Endothelial cell of umbilical vein (primary cell): ENCODE measurements around the gene PRDM2. TPM values are rescaled to one million over a fixed set of nuclear protein-coding genes. Genes with fewer than 3 reads are reported as not detected.

Source experiments
- BruUV-seq: library from RNA; stranded (reverse); fragments of 400-500 nt; replicated peaks from 2 replicates; lab custom pipeline; 2021; lab: Mats Ljungman, UMichigan
- CTCF ChIA-PET: fragments of 300-600, 350-600 bp; sonication (Branson Sonifier 250); formaldehyde crosslinking; loops from one replicate; lab custom pipeline; 2021; ENCODE audit warnings: antibody characterized with exemption, inconsistent platforms; lab: Charles Lee
- POLR2A ChIA-PET: fragments of 300-600, 350-600 bp; sonication (Branson Sonifier 250); formaldehyde crosslinking; loops from one replicate; lab custom pipeline; 2021; ENCODE audit warnings: antibody characterized with exemption, inconsistent platforms; lab: Charles Lee
- DNase-seq: peaks from one replicate; pipeline ENCODE4 v3.0.0-alpha.2; 2011; ENCODE audit warnings: low read depth, low spot score
- FAIRE-seq: peaks from 2 replicates; lab custom pipeline; 2011; peaks lifted over from hg19 to GRCh38; lab: Jason Lieb, UNC
- H2AFZ ChIP-seq: 2 replicates; pipeline ENCODE4 v1.6.0; 2012; ENCODE audit warnings: low read depth, low read length, control low read depth, inconsistent platforms
- H3K27ac ChIP-seq: 2 replicates; pipeline ENCODE4 v1.5.1; 2011; ENCODE audit warnings: low read depth, mild to moderate bottlenecking, control low read depth, low read length, moderate library complexity; ENCODE audit not compliant: insufficient read depth
- H3K27me3 ChIP-seq, 2 experiments: 2 replicates each; pipeline versions ENCODE4 v1.6.0 to v1.6.1; 2011; ENCODE audit warnings: low read length in 2 of 2, mixed read lengths in 1 of 2; ENCODE audit not compliant: control insufficient read depth in 2 of 2, insufficient read depth in 2 of 2
- H3K36me3 ChIP-seq, 2 experiments: 2 replicates in 1 of 2; 3 replicates in 1 of 2; pipeline ENCODE4 v1.5.1; 2011; ENCODE audit warnings: low read length in 2 of 2, mild to moderate bottlenecking in 1 of 2, moderate library complexity in 1 of 2; ENCODE audit not compliant: control insufficient read depth in 2 of 2, insufficient read depth in 2 of 2; ENCODE audit errors: extremely low read depth in 1 of 2
- H3K4me1 ChIP-seq: 3 replicates; pipeline ENCODE4 v1.5.1; 2011; ENCODE audit warnings: mild to moderate bottlenecking, low read length; ENCODE audit not compliant: control insufficient read depth, insufficient read depth; ENCODE audit errors: extremely low read depth
- H3K4me2 ChIP-seq: 2 replicates; pipeline ENCODE4 v1.6.1; 2011; ENCODE audit warnings: low read length, control low read depth, mixed read lengths; ENCODE audit not compliant: insufficient read depth
- H3K4me3 ChIP-seq, 3 experiments: fragments of 200-600 bp in 1 of 3; sonication (generic), shearing (Covaris generic) in 1 of 3; replicated peaks in 1 of 3; 2 replicates each; pipeline ENCODE4 v1.5.1; 2011 to 2016; ENCODE audit warnings: control low read depth in 3 of 3, low read length in 3 of 3, mild to moderate bottlenecking in 2 of 3, inconsistent platforms in 1 of 3, low read depth in 1 of 3, moderate library complexity in 1 of 3; ENCODE audit not compliant: insufficient read depth in 1 of 3
- H3K79me2 ChIP-seq: 2 replicates; pipeline ENCODE4 v1.6.0; 2012; ENCODE audit warnings: low read length, inconsistent platforms; ENCODE audit not compliant: control insufficient read depth, insufficient read depth
- H3K9ac ChIP-seq: replicated peaks from 2 replicates; pipeline ENCODE3; 2011; ENCODE audit warnings: low read length, control low read depth; ENCODE audit not compliant: insufficient read depth; ENCODE audit errors: extremely low read depth
- H3K9me1 ChIP-seq: replicated peaks from 3 replicates; pipeline ENCODE4 v1.6.0; 2011; ENCODE audit warnings: mild to moderate bottlenecking, low read length; ENCODE audit not compliant: control insufficient read depth, insufficient read depth; ENCODE audit errors: extremely low read depth
- H3K9me3 ChIP-seq: replicated peaks from 2 replicates; pipeline ENCODE4 v1.5.1; 2012; ENCODE audit warnings: low read length, inconsistent platforms; ENCODE audit not compliant: control insufficient read depth, insufficient read depth
- H4K20me1 ChIP-seq: replicated peaks from 2 replicates; pipeline ENCODE3; 2011; ENCODE audit warnings: mild to moderate bottlenecking, low read length; ENCODE audit not compliant: control insufficient read depth, insufficient read depth; ENCODE audit errors: extremely low read depth
- CTCF ChIP-seq, 2 donors: IDR thresholded peaks; 1 replicate in 1 of 2; 2 replicates in 1 of 2; pipeline ENCODE4 v1.5.1; 2011; ENCODE audit warnings: low read length in 2 of 2, mild to moderate bottlenecking in 2 of 2, moderate library complexity in 2 of 2, control low read depth in 1 of 2, inconsistent platforms in 1 of 2, low read depth in 1 of 2; ENCODE audit not compliant: insufficient read depth in 1 of 2; ENCODE audit errors: extremely low read depth in 1 of 2
- EZH2 ChIP-seq: IDR thresholded peaks from 2 replicates; pipeline ENCODE4 v1.6.1; 2012; ENCODE audit warnings: borderline replicate concordance, low read depth, mild to moderate bottlenecking, moderate library complexity, low read length, inconsistent platforms; ENCODE audit not compliant: severe bottlenecking
- FOS ChIP-seq: IDR thresholded peaks from 2 replicates; pipeline ENCODE4 v1.6.1; 2011; ENCODE audit warnings: mild to moderate bottlenecking, low read length, moderate library complexity, borderline replicate concordance; ENCODE audit not compliant: insufficient read depth
- GATA2 ChIP-seq: IDR thresholded peaks from 2 replicates; pipeline ENCODE4 v1.7.0; 2011; ENCODE audit warnings: low read depth, mild to moderate bottlenecking, moderate library complexity, mixed read lengths, low read length; ENCODE audit not compliant: insufficient read length, insufficient read depth
- JUN ChIP-seq: IDR thresholded peaks from 2 replicates; pipeline ENCODE4 v1.6.1; 2011; ENCODE audit warnings: borderline replicate concordance, low read depth; ENCODE audit not compliant: insufficient read length, insufficient read depth
- MAX ChIP-seq: IDR thresholded peaks from 2 replicates; pipeline ENCODE4 v1.6.1; 2011; ENCODE audit not compliant: insufficient read depth, insufficient read length
- MYC ChIP-seq: IDR thresholded peaks from one replicate; pipeline ENCODE4 v1.6.1; 2011; ENCODE audit warnings: mild to moderate bottlenecking, low read depth, low read length
- POLR2A ChIP-seq: IDR thresholded peaks from 2 replicates; pipeline ENCODE4 v1.6.1; 2012; ENCODE audit warnings: low read depth, mild to moderate bottlenecking, control low read depth, low read length
- POLR2AphosphoS5 ChIP-seq: IDR thresholded peaks from 2 replicates; pipeline ENCODE4 v1.6.1; 2012; ENCODE audit warnings: low read depth, mild to moderate bottlenecking, control low read depth, low read length, moderate library complexity; ENCODE audit not compliant: insufficient read depth
- dilution Hi-C: fragments of 300-500 bp; cut with MboI; formaldehyde crosslinking; loops from one replicate; pipeline ENCODE4 v1.15.0; 2019; ENCODE audit warnings: low sequenced_read_pairs; ENCODE audit not compliant: extremely low pct_ligation_motif_present
- intact Hi-C: fragments of 100-400 bp; cut with micrococcal nuclease; formaldehyde crosslinking; loops from one replicate; pipeline ENCODE4 v1.10.0; 2022
- polyA plus RNA-seq, 4 experiments: library from polyadenylated mRNA; depleted of rRNA in 3 of 4; stranded (reverse) in 3 of 4; unstranded in 1 of 4; fragments of >200 nt; gene quantifications; 2 replicates each; pipeline versions ENCODE4 v1.2.1 to v1.2.3, GENCODE V29; 2011 to 2012; ENCODE audit warnings: missing spikeins in 1 of 4
- total RNA-seq: library from RNA; stranded (reverse); gene quantifications from 2 replicates; pipeline ENCODE4 v1.2.3, GENCODE V29; 2021

Gene PRDM2
- total and polyA plus RNA-seq, 2 donors (not counting 3 experiments of a cell fraction or from before 2014, with no cell fraction given) = 11.3 to 35.7 TPM

- Histone ChIP-seq H3K4me2 (no peak overlapping the region), H3K9ac (no peak overlapping the region), H3K9me1 (no peaks in the 10 kb centered on the region), H2AFZ (no peak overlapping the region), H3K36me3 (no peaks in the 10 kb centered on the region), H3K79me2 (peaks cover 90% of the 10 kb centered on the region), H3K27me3 (no peaks in the 10 kb centered on the region), H3K4me1 (peaks cover 10% of the 10 kb centered on the region), H4K20me1 (peaks cover 19% of the 10 kb centered on the region), H3K4me3 (no peak overlapping the region), H3K9me3 (no peaks in the 10 kb centered on the region), H3K27ac (no peak overlapping the region)
- ChIA-PET POLR2A (no interaction called here), CTCF (no interaction called here)
- FAIRE-seq (no peak), DNase-seq (no peak)
- no TSS peak for BruUV-seq
- dilution Hi-C loops = no loop called here
- intact Hi-C loops = no loop called here
- no peak for TF ChIP-seq MYC
- TF ChIP-seq CTCF (IDR thresholded peaks at IDR 0.05; ENCODE audit: extremely low read depth in 1 of 2, insufficient read depth in 1 of 2, low read depth in 1 of 2, low read length in 2 of 2) = no peak
- no peak for TF ChIP-seq MAX
- TF ChIP-seq FOS = no peak
- no peak for TF ChIP-seq GATA2
- TF ChIP-seq JUN = no peak
- TF ChIP-seq POLR2AphosphoS5 = no peak
- TF ChIP-seq EZH2 = no peak
- no peak for TF ChIP-seq POLR2A
These were observed 53.8 kb downstream of the PRDM2 start for GRCh38 chr1:13753636-13754402.
